ENCODE data around the gene ITGAE. TPM values are rescaled to one million over a fixed set of nuclear protein-coding genes. Genes with fewer than 3 reads are reported as not detected.
"Not testable (repeated sequence)": the region's sequence is repeated elsewhere in the genome, so short reads cannot be mapped to it uniquely, and the experiment has no call there.

ITGAE gene
- total RNA-seq, 1 donor: 23.1 TPM

DNA sequence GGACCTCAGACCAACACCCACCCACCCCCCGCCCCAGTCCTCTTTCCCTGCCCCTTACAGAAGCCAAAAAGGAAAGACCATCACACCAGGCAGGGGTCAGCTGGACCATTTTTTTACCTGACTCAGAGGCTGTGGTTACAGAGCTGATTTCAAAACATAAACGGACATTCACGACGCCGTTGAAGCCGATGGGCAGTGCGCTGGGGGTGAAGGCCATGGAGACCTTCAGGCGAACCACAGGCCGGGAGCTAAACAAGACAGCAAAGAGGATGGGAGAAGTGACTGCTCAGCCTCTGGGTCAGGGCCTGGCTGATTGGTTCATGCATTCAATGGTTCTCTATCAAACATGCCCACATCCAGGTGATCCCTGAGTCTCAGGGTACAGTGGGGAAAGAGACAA is 53.2 kb downstream of the ITGAE start:
- H3K4me3 ChIP-seq (ENCODE audit: low read length): no peak overlapping the region
- H3K27me3 ChIP-seq (ENCODE audit: insufficient read depth, low read length): no peaks in the 10 kb centered on the region
- H3K9me3 ChIP-seq (ENCODE audit: low read depth, low read length): no peaks in the 10 kb centered on the region
- peaks cover 21% of the 10 kb centered on the region for H3K4me1 ChIP-seq (ENCODE audit: insufficient read depth, low read length)

DNA sequence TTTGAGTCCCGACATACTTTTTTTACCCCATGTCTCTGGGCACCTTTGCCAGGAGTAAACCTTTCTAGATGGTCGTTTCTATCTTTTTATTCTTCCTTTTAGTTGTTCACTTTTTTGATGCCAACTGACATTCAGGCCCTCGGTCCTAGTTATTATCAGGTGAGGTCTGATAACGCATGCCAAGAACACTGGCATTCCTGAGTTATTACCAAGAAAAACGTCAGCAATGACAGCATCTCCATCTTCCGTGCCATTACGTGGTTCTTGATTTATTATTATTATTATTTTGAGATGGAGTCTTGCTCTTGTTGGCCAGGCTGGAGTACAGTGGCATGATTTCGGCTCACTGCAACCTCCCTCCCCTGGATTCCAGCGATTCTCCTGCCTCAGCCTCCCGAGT is 55.9 kb downstream of the ITGAE start:
- Histone ChIP-seq H3K4me3 (ENCODE audit: low read length) (no peak overlapping the region), H3K27me3 (ENCODE audit: insufficient read depth, low read length) (no peaks in the 10 kb centered on the region), H3K9me3 (ENCODE audit: low read depth, low read length) (no peaks in the 10 kb centered on the region), H3K4me1 (ENCODE audit: insufficient read depth, low read length) (peaks cover 17% of the 10 kb centered on the region)

DNA sequence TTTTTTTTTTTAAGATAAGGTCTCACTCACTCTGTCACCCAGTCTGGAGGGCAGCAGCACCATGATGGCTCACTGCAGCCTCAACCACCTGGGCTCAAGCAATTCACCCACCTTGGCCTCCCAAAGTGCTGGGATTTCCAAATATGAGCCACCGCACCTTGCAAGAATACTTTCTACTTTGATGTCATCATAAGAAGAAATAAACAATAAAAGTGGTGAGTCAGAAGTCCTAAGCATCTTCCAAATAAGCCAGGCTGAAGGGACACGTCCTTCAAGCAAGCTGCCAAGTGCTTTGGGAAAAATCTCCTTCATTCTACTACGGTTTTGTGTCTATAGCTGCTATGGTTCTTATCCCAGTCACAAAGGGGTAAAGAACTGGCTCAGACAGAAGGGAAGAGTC is 57.0 kb downstream of the ITGAE start:
- no peaks in the 10 kb centered on the region for H3K9me3 ChIP-seq (ENCODE audit: low read depth, low read length)
- H3K27me3 ChIP-seq (ENCODE audit: insufficient read depth, low read length): no peaks in the 10 kb centered on the region
- H3K4me1 ChIP-seq (ENCODE audit: insufficient read depth, low read length): peaks cover 13% of the 10 kb centered on the region

DNA sequence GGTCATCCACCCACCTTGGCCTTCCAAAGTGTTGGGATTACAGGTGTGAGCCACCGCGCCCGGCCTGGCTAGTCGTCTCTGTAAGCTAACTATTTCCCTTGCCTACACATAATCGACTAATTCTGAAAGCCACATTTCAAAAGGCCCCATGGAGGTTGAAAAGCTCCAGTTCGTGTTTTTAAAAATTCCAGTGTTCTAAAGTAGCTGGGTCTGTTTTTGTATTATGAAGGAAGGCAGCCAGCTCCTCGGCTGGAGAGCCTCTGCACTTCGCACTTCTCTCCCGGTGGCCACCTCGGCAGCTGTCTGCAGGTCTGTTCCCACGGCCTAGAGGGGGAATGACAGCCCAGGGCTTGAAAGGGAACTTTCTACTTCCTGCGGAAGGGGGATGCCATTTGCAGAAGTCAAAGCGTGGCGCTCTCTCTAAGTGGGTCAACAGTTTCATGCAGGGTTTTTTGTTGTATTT is 60.3 kb downstream of the ITGAE start:
- Histone ChIP-seq H3K27me3 (ENCODE audit: insufficient read depth, low read length) (no peaks in the 10 kb centered on the region), H3K4me1 (ENCODE audit: insufficient read depth, low read length) (peaks cover 27% of the 10 kb centered on the region), H3K9me3 (ENCODE audit: low read depth, low read length) (no peaks in the 10 kb centered on the region), H3K4me3 (ENCODE audit: low read length) (no peak overlapping the region)

More for the DNA sequence above, 57.0 kb downstream of the ITGAE start:
- H3K4me3 ChIP-seq (ENCODE audit: low read length): no peak overlapping the region

DNA sequence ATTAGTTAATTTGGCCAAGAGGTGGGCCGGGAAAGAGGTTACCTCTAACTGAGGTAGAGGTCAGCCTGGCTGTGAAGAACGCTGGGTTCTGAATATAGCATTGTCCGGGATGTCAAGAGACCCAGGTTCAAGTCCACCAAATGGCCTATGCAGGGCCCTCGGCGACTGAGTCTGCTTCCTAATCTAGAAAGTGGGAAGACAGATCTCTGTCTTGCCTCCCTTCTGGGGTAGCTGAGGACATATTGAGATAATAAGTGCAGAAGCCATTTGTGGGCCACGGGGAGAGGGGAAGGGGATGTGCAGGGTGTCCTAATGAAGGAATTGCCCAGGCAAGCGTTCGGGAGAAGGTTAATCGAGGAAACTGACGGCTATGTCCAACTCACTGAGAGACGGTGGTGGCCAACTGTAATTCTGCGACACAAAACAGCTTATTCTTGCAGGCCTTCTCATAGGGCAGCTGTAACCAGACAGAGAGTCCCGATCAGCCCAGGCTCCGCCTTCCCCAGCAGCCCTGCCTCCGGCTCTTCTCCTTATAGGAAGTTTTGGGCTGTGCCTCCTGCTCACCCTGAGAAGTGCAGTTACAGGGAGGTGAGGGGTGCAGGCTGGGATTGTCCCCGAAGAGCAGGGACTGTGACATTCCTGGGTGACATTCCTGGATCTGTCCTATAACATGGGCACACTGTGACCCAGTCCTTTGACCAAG is 61.4 kb downstream of the ITGAE start:
- H3K9me3 ChIP-seq (ENCODE audit: low read depth, low read length): no peaks in the 10 kb centered on the region
- no peak overlapping the region for H3K4me3 ChIP-seq (ENCODE audit: low read length)
- peaks cover 27% of the 10 kb centered on the region for H3K4me1 ChIP-seq (ENCODE audit: insufficient read depth, low read length)
- H3K27me3 ChIP-seq (ENCODE audit: insufficient read depth, low read length): no peaks in the 10 kb centered on the region

DNA sequence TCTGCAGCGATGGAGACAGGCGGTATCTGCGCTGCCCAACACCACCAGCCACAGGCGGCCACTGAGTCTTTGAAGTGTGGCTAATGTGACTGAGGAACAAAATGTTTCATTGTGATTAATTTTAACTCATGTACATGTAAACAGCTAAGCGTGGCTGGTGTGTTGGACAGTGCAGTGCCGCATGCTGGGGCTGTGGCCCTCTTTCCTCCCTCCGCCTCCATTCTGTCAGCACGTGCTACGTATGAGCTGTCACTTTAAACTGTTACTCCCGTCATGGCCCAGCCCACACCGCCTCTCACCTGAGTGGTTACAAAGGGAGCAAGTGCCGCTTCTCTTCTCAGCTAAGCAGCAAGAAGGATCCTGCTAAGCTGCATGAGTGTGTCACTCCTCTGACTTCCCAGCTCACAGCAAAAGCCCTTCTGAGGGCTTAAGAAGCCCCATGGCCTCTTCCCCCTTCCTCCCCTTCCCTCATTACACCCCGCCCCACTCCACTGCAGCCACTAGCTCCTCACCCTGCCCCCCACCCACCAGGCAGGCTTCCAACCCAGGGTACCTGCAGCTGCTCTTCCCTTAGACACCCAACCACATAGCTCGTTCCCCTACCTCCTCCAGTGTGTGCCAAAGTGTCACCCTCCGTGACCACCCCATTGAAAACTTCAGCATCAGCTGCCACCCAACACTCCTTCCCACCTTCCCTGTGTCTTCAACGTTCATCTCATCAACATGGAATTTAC is 62.3 kb downstream of the ITGAE start:
- peaks cover 27% of the 10 kb centered on the region for H3K4me1 ChIP-seq (ENCODE audit: insufficient read depth, low read length)
- no peaks in the 10 kb centered on the region for H3K9me3 ChIP-seq (ENCODE audit: low read depth, low read length)
- no peak overlapping the region for H3K4me3 ChIP-seq (ENCODE audit: low read length)
- no peaks in the 10 kb centered on the region for H3K27me3 ChIP-seq (ENCODE audit: insufficient read depth, low read length)

DNA sequence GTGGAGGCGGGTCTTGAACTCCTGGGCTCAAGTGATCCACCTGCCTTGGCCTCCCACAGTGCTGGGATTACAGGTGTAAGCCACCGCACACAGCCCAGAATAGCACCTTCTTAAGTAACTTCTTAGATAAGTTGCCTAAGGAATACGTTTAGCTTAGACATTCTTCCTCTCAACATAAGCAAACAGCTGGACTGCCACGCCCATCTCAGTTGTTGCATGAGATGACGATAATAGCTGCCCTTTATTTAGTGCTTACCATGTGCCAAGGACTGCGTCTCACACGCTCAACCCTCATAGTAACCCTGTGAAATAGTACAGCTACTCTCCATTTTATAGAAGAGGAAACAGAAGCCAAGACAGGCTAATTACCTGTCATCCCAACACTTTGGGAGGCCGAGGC is 65.5 kb downstream of the ITGAE start:
- Histone ChIP-seq H3K9me3 (ENCODE audit: low read depth, low read length) (no peaks in the 10 kb centered on the region), H3K4me3 (ENCODE audit: low read length) (no peak overlapping the region), H3K4me1 (ENCODE audit: insufficient read depth, low read length) (peaks cover 19% of the 10 kb centered on the region), H3K27me3 (ENCODE audit: insufficient read depth, low read length) (no peaks in the 10 kb centered on the region)

DNA sequence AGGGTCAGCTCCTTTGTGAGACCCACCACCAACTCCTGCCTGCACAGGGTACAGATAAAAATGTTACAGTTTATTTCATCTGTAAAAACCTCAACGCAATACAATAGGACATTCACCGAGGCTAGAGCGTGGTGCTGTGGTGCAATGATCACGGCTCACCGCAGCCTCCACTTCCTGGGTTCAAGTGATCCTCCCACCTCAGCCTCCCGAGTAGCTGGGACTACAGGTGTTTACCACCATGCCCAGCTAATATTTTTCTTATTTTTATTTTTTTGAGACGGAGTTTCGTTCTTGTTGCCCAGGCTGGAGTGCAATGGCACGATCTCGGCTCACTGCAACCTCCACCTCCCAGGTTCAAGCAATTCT is 66.1 kb downstream of the ITGAE start:
- peaks cover 14% of the 10 kb centered on the region for H3K4me1 ChIP-seq (ENCODE audit: insufficient read depth, low read length)
- H3K4me3 ChIP-seq (ENCODE audit: low read length); H3K9me3 ChIP-seq (ENCODE audit: low read depth, low read length); H3K27me3 ChIP-seq (ENCODE audit: insufficient read depth, low read length): not testable (repeated sequence)

DNA sequence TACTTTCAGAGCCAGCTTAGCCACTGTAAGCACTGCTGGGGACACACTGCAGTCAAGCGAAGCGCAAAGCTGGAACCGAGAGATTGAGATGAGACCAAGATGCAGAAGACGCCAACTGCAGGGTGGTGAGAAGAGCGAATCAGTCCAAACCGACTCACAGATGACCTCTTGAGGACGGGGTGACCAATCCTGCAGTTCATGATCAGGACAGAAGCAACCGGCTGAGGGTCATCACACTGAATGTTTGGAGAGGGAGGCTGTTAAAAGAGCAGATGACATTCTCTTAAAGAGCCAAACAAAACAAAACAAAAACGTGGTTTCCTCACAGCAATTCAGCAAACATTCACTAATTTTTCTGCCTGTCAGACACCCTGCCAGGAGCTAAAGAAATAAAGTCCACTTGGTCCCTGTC is 68.8 kb downstream of the ITGAE start:
- H3K9me3 ChIP-seq (ENCODE audit: low read depth, low read length): no peaks in the 10 kb centered on the region
- H3K4me1 ChIP-seq (ENCODE audit: insufficient read depth, low read length): no peaks in the 10 kb centered on the region
- no peak overlapping the region for H3K4me3 ChIP-seq (ENCODE audit: low read length)
- H3K27me3 ChIP-seq (ENCODE audit: insufficient read depth, low read length): no peaks in the 10 kb centered on the region

DNA sequence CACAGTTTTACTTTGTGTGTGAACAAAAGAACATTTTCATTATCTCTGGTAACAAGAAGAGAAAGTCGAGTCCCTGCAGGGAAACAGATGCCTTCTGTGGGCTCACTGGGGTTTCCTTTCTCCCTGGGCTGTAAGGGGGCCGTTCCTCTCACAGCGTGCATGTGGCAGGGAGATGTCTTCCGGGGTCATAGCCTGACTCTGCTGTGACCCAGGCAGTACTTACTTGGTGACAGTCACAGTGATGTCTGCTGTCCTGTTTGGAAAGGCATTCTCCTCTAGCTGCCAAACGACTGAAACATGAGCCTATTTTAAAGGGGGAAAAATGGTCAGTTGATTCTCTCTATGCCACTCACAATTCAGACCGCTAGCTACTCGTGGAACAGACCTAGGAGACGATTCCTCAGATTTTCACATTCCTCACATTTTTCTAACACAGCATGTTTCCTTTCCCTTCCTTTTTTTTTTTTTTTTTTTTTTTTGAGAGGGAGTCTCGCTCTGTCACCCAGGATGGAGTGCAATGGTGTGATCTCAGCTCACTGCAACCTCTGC is 70.0 kb downstream of the ITGAE start:
- no peaks in the 10 kb centered on the region for H3K9me3 ChIP-seq (ENCODE audit: low read depth, low read length)

DNA sequence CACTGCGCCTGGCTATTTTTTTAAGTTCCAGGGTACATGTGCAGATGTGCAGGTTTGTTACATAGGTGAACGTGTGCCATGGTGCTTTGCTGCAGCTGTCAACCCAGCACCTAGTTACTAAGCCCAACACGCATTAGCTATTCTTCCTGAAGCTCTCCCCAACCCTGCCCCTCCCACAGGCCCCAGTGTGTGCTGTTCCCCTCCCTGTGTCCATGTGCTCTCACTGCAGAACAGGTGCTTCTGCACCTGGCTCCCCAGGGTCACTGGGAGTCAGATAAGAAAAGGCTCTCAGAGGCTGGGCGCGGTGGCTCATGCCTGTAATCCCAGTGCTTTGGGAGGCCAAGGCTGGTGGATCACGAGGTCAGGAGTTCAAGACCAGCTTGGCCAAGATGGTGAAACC is 71.1 kb downstream of the ITGAE start:
- Histone ChIP-seq H3K4me3 (ENCODE audit: low read length) (no peak overlapping the region), H3K9me3 (ENCODE audit: low read depth, low read length) (no peaks in the 10 kb centered on the region), H3K4me1 (ENCODE audit: insufficient read depth, low read length) (peaks cover 7% of the 10 kb centered on the region), H3K27me3 (ENCODE audit: insufficient read depth, low read length) (no peaks in the 10 kb centered on the region)

More for the DNA sequence above, 70.0 kb downstream of the ITGAE start:
- Histone ChIP-seq H3K4me3 (ENCODE audit: low read length) (no peak overlapping the region), H3K4me1 (ENCODE audit: insufficient read depth, low read length) (no peaks in the 10 kb centered on the region), H3K27me3 (ENCODE audit: insufficient read depth, low read length) (no peaks in the 10 kb centered on the region)

DNA sequence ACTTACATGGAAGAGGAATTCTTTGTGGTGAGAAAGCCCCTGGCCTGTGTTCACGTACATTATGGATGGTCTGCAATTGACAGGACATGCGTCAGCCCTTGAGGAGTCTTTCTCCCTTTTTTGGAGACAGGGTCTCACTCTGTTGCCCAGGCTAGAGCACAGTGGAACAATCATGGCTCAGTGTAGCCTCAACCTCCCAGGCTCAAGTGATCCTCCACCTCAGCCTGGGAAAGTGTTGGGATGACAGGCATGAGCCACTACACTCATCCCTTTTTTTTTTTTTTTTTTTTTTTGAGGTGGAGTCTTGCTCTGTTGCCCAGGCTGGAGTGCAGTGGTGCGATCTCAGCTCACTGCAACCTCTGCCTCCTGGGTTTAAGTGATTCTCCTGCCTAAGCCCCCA is 72.9 kb downstream of the ITGAE start:
- H3K4me1 ChIP-seq (ENCODE audit: insufficient read depth, low read length): peaks cover 19% of the 10 kb centered on the region
- not testable (repeated sequence) for H3K4me3 ChIP-seq (ENCODE audit: low read length); H3K27me3 ChIP-seq (ENCODE audit: insufficient read depth, low read length); H3K9me3 ChIP-seq (ENCODE audit: low read depth, low read length)

DNA sequence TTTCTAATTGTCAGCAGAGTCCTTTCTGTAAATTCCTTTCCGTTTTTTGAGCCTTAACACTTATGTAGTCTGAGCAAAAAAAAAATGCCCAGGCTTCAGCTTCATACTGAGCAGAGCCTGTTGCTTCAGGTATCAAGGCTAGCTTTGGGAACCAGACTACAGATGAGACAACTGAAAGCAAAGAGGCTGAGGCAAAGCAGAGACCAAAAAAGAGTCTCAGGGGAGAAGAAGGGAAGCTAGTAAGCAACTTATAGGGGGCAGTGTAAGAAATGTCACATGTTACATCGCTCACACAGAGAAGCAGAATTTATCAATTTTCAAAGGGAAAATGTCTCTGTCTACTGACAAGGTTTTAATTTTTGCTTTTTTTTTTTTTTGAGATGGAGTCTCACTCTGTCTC is 73.9 kb downstream of the ITGAE start:
- H3K4me3 ChIP-seq (ENCODE audit: low read length): no peak overlapping the region
- H3K27me3 ChIP-seq (ENCODE audit: insufficient read depth, low read length): no peaks in the 10 kb centered on the region
- peaks cover 29% of the 10 kb centered on the region for H3K4me1 ChIP-seq (ENCODE audit: insufficient read depth, low read length)
- no peaks in the 10 kb centered on the region for H3K9me3 ChIP-seq (ENCODE audit: low read depth, low read length)

DNA sequence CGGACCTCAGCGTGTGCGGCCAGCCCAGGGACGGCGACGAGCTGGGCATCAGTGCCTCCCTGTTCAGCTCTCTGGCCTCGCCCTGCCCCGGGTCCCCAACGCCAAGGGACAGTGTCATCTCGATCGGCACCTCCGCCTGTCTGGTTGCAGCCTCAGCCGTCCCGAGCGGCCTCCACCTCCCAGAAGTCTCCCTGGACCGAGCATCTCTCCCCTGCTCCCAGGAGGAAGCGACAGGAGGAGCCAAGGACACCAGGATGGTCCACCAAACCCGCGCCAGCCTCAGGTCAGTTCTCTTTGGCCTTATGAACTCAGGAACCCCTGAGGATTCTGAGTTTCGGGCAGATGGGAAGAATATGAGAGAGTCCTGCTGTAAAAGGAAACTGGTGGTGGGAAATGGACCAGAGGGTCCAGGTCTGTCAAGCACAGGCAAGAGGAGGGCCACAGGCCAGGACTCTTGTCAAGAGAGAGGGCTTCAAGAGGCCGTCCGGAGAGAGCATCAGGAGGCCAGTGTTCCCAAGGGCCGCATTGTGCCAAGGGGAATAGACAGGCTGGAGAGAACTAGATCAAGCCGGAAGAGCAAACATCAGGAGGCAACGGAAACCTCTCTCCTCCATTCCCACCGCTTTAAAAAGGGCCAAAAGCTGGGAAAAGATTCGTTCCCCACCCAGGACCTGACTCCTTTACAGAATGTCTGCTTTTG is 76.5 kb downstream of the ITGAE start:
- Histone ChIP-seq H3K4me1 (ENCODE audit: insufficient read depth, low read length) (peaks cover 52% of the 10 kb centered on the region), H3K4me3 (ENCODE audit: low read length) (peak overlapping the region; percentile 92), H3K27me3 (ENCODE audit: insufficient read depth, low read length) (no peaks in the 10 kb centered on the region), H3K9me3 (ENCODE audit: low read depth, low read length) (no peaks in the 10 kb centered on the region)
